SK-N-SH treated with all-trans-retinoic acid at 6 μM for 48 hours (cell line): ENCODE data around the gene RNASE7.

Experiments
- ARNTL ChIP-seq: fragments of 450-650 bp; formaldehyde crosslinking; IDR thresholded peaks from 2 replicates; pipeline ENCODE4 v1.5.0; 2020; ENCODE audit warnings: low read depth, mild to moderate bottlenecking, moderate library complexity, borderline replicate concordance
- CREB5 ChIP-seq: fragments of 250-450 bp; sonication (Bioruptor Pico); IDR thresholded peaks from 2 replicates; pipeline ENCODE4 v1.5.1; 2020; ENCODE audit warnings: low read depth, mild to moderate bottlenecking, moderate library complexity
- ESRRG ChIP-seq: fragments of 250-450 bp; sonication (Bioruptor Pico); IDR thresholded peaks from 2 replicates; pipeline ENCODE4 v1.6.1; 2021; ENCODE audit warnings: mild to moderate bottlenecking
- OSR1 ChIP-seq: fragments of 250-450 bp; sonication (Bioruptor Pico); IDR thresholded peaks from 2 replicates; pipeline ENCODE4 v1.8.0; 2022; ENCODE audit warnings: moderate library complexity, mild to moderate bottlenecking, inconsistent platforms
- PATZ1 ChIP-seq: fragments of 250-450 bp; sonication (Bioruptor Pico); IDR thresholded peaks from 2 replicates; pipeline ENCODE4 v1.8.0; 2020; ENCODE audit warnings: mild to moderate bottlenecking, moderate library complexity, borderline replicate concordance
- POU6F1 ChIP-seq: fragments of 250-450 bp; sonication (Bioruptor Pico); IDR thresholded peaks from 2 replicates; pipeline ENCODE4 v1.8.0; 2021; ENCODE audit warnings: low read depth, mild to moderate bottlenecking, moderate library complexity, borderline replicate concordance
- PPARA ChIP-seq: fragments of 250-450 bp; sonication (Bioruptor Pico); IDR thresholded peaks from 2 replicates; pipeline ENCODE4 v1.5.0; 2020; ENCODE audit warnings: mild to moderate bottlenecking, borderline replicate concordance
- RARB ChIP-seq: fragments of 250-450 bp; sonication (Bioruptor Pico); IDR thresholded peaks from 2 replicates; pipeline ENCODE4 v1.8.0; 2021; ENCODE audit warnings: mild to moderate bottlenecking, moderate library complexity
- SNAI2 ChIP-seq: fragments of 250-450 bp; sonication (Bioruptor Pico); IDR thresholded peaks from 2 replicates; pipeline ENCODE4 v1.5.0; 2020; ENCODE audit warnings: mild to moderate bottlenecking, moderate library complexity
- TOX ChIP-seq: fragments of 250-450 bp; sonication (Bioruptor Pico); IDR thresholded peaks from 2 replicates; pipeline ENCODE4 v1.8.0; 2021; ENCODE audit warnings: mild to moderate bottlenecking, moderate library complexity, borderline replicate concordance
- ZFP30 ChIP-seq: fragments of 450-650 bp; formaldehyde crosslinking; IDR thresholded peaks from 2 replicates; pipeline ENCODE4 v1.5.0; 2022; ENCODE audit warnings: mild to moderate bottlenecking, moderate library complexity
- TF ChIP-seq, protein P1 (sequence below): fragments of 250-450 bp; sonication (Bioruptor Pico); IDR thresholded peaks from 2 replicates; pipeline ENCODE4 v1.5.1; 2021; ENCODE audit warnings: mild to moderate bottlenecking, moderate library complexity

DNA sequence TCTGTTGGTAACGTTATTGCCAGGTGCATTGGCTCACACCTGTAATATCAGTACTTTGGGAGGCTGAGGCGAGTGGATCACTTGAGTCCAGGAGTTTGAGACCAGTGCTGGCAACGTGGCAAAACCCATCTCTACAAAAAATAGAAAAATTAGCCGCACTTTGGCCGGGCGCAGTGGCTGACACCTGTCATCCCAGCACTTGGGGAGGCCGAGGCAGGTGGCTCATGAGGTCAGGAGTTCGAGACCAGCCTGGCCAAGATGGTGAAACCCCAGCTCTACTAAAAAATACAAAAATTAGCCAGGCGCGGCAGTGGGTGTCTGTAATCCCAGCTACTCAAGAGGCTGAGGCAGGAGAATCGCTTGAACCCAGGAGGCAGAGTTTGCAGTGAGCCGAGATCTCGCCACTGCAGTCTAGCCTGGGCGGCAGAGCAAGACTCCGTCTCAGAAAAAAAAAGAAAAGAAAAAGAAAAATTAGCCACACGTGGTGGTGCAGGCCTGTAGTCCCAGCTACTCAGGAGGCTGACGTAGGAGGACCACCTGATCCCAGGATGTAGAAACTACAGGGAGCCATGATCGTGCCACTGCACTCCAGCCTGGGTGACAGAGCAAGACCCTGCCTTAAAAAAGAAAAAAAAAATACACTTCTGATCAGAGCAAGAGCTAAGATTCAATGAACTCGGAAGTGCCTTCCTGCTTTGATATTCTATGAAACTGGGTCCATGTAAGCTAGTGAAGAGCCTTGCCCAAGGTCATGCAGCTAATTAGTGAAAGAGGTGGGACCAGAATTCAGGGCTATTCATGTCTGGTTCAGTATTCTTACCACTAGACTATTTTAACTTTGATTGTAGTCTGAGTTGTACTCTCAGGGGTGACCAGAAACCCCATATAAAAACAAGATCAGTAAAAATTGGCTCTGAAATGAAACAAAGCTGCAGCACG, 11.3 kb downstream of the RNASE7 start:
- TF ChIP-seq PPARA, result no peak
- TF ChIP-seq ARNTL (CRISPR knock-in tag), result no peak
- TF ChIP-seq ZFP30, result no peak
- TF ChIP-seq, protein P1, sequence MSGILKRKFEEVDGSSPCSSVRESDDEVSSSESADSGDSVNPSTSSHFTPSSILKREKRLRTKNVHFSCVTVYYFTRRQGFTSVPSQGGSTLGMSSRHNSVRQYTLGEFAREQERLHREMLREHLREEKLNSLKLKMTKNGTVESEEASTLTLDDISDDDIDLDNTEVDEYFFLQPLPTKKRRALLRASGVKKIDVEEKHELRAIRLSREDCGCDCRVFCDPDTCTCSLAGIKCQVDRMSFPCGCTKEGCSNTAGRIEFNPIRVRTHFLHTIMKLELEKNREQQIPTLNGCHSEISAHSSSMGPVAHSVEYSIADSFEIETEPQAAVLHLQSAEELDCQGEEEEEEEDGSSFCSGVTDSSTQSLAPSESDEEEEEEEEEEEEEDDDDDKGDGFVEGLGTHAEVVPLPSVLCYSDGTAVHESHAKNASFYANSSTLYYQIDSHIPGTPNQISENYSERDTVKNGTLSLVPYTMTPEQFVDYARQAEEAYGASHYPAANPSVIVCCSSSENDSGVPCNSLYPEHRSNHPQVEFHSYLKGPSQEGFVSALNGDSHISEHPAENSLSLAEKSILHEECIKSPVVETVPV, result no peak
- TF ChIP-seq SNAI2, result no peak
- no peak for TF ChIP-seq TOX
- TF ChIP-seq ESRRG (CRISPR knock-in tag), result no peak
- TF ChIP-seq OSR1, result no peak
- no peak for TF ChIP-seq POU6F1
- TF ChIP-seq CREB5 (CRISPR knock-in tag), result no peak
- no peak for TF ChIP-seq PATZ1 (CRISPR knock-in tag)
- TF ChIP-seq RARB, result no peak
